Measurements from ENCODE around the gene RNF144A. TPM values are rescaled to one million over a fixed set of nuclear protein-coding genes. Genes with fewer than 3 reads are reported as not detected.

RNF144A gene
- total RNA-seq, 6 donors from 2014 or later, result 9.9 to 20.7 (median 13.4) TPM

GRCh38 chr2:6993229-6993640, 76.0 kb downstream of the RNF144A start:
- no peak overlapping the region for H3K4me3 ChIP-seq
- DNase-seq (no peak), ATAC-seq (ENCODE audit: low FRiP score in 2 of 2) (peak; percentile 39 to 55)
- no peaks in the 10 kb centered on the region for H3K9me3 ChIP-seq
- H3K4me1 ChIP-seq, result peaks cover 13 to 24% (median 20%) of the 10 kb centered on the region in 4 donors
- no peaks in the 10 kb centered on the region for H3K27me3 ChIP-seq
- WGBS, 2 donors, result 58 to 64% methylated on average over 6 to 7 of the region's 7 CpGs
- peak overlapping the region; percentile 1 to 56 (median 24) for H3K27ac ChIP-seq
- TF ChIP-seq CTCF (IDR thresholded peaks at IDR 0.05) (no peak), POLR2A (IDR thresholded peaks at IDR 0.05) (no peak), EP300 (IDR thresholded peaks at IDR 0.05) (peak in 1 of 4 donors; percentile 6), POLR2AphosphoS5 (IDR thresholded peaks at IDR 0.05) (peak; percentile 32 to 58)
- no peaks in the 10 kb centered on the region for H3K36me3 ChIP-seq

GRCh38 chr2:6993936-6994335, 76.7 kb downstream of the RNF144A start:
- peaks cover 13 to 27% (median 23%) of the 10 kb centered on the region in 4 donors for H3K4me1 ChIP-seq
- WGBS, 2 donors, result 48 to 62% methylated on average over 2 of the region's 2 CpGs
- no peaks in the 10 kb centered on the region for H3K27me3 ChIP-seq
- DNase-seq (no peak), ATAC-seq (ENCODE audit: low FRiP score in 2 of 2) (no peak)
- no peak for TF ChIP-seq EP300 (IDR thresholded peaks at IDR 0.05)
- TF ChIP-seq CTCF (IDR thresholded peaks at IDR 0.05), result no peak
- no peak for TF ChIP-seq POLR2A (IDR thresholded peaks at IDR 0.05)
- TF ChIP-seq POLR2AphosphoS5 (IDR thresholded peaks at IDR 0.05), result no peak
- no peak overlapping the region for H3K4me3 ChIP-seq
- H3K36me3 ChIP-seq, result no peaks in the 10 kb centered on the region
- H3K27ac ChIP-seq, result peak overlapping the region; percentile 1 to 56 (median 24)
- H3K9me3 ChIP-seq, result no peaks in the 10 kb centered on the region

GRCh38 chr2:6994536-6995128, 77.4 kb downstream of the RNF144A start:
- DNase-seq, result no peak
- no peaks in the 10 kb centered on the region for H3K27me3 ChIP-seq

GRCh38 chr2:6995391-6996097, 78.3 kb downstream of the RNF144A start:
- WGBS, 2 donors, result 84 to 94% methylated on average over 11 of the region's 11 CpGs
- H3K36me3 ChIP-seq, result peaks cover 0 to 3% (median 0%) of the 10 kb centered on the region in 4 donors
- no peaks in the 10 kb centered on the region for H3K9me3 ChIP-seq
- no peaks in the 10 kb centered on the region for H3K27me3 ChIP-seq
- peaks cover 13 to 34% (median 26%) of the 10 kb centered on the region in 4 donors for H3K4me1 ChIP-seq
- TF ChIP-seq POLR2A (IDR thresholded peaks at IDR 0.05) (no peak), POLR2AphosphoS5 (IDR thresholded peaks at IDR 0.05) (no peak), CTCF (IDR thresholded peaks at IDR 0.05) (no peak), EP300 (IDR thresholded peaks at IDR 0.05) (no peak)
- no peak overlapping the region for H3K4me3 ChIP-seq
- ATAC-seq (ENCODE audit: low FRiP score in 2 of 2) (no peak), DNase-seq (no peak)
- H3K27ac ChIP-seq, result no peak overlapping the region

More at GRCh38 chr2:6994536-6995128, 77.4 kb downstream of the RNF144A start:
- 80 to 84% methylated on average over 4 to 12 of the region's 12 CpGs for WGBS, 2 donors
- TF ChIP-seq POLR2AphosphoS5 (IDR thresholded peaks at IDR 0.05) (no peak), CTCF (IDR thresholded peaks at IDR 0.05) (no peak), EP300 (IDR thresholded peaks at IDR 0.05) (no peak), POLR2A (IDR thresholded peaks at IDR 0.05) (no peak)
- peaks cover 13 to 34% (median 26%) of the 10 kb centered on the region in 4 donors for H3K4me1 ChIP-seq
- H3K4me3 ChIP-seq, result no peak overlapping the region
- no peaks in the 10 kb centered on the region for H3K9me3 ChIP-seq
- H3K36me3 ChIP-seq, result peaks cover 0 to 3% (median 0%) of the 10 kb centered on the region in 4 donors
- ATAC-seq (ENCODE audit: low FRiP score in 2 of 2), result no peak
- peak overlapping the region in 1 of 4 donors; percentile 30 for H3K27ac ChIP-seq
